ENCODE data around the gene ARSH. TPM values are rescaled to one million over a fixed set of nuclear protein-coding genes. Genes with fewer than 3 reads are reported as not detected.
A peak's percentile ranks its signal among the peaks of the same experiment; 100 is the strongest.

ARSH gene
- total and polyA plus RNA-seq, 9 of the 15 experiments (the other 6 are each of a cell fraction or from before 2014, with no cell fraction given) = not detected

- Histone ChIP-seq H3K36me3 (ENCODE audit: control insufficient read depth, insufficient read depth, low read length) (no peaks in the 10 kb centered on the region), H3K4me1 (replicated peaks in 1 of 2; ENCODE audit: control insufficient read depth in 2 of 2, insufficient read depth in 2 of 2, low read length in 2 of 2) (no peaks in the 10 kb centered on the region), H3K9ac (ENCODE audit: insufficient read depth in 1 of 2, low read depth in 2 of 2, low read length in 2 of 2) (no peak overlapping the region), H3K79me2 (ENCODE audit: control insufficient read depth, insufficient read depth, low read length) (no peaks in the 10 kb centered on the region), H3K27me3 (ENCODE audit: control insufficient read depth in 2 of 2, insufficient read depth in 2 of 2, low read length in 2 of 2) (peaks cover 0 to 10% of the 10 kb centered on the region in 2 experiments; a peak in 1 of 5 replicates), H2AFZ (ENCODE audit: low read depth, low read length) (no peak overlapping the region), H3K4me3 (no peak overlapping the region), H4K20me1 (replicated peaks; ENCODE audit: control insufficient read depth, insufficient read depth, low read length) (no peaks in the 10 kb centered on the region), H3K9me1 (ENCODE audit: control insufficient read depth, insufficient read depth, low read length) (no peaks in the 10 kb centered on the region), H3K9me3 (replicated peaks; ENCODE audit: control insufficient read depth, insufficient read depth, low read depth, low read length) (peaks cover 3% of the 10 kb centered on the region), H3K27ac (ENCODE audit: extremely low read depth, low read depth, low read length) (no peak overlapping the region), H3K4me2 (ENCODE audit: insufficient read depth, low read length) (no peak overlapping the region)
- no TSS peak for BruUV-seq (replicated peaks)
- DNase-seq (ENCODE audit: extremely low read depth in 1 of 4, low spot score in 3 of 4) (no peak), FAIRE-seq (no peak), ATAC-seq (no peak)
- in situ Hi-C loops (cut with MboI) = no loop called here
- ChIA-PET POLR2A (no interaction called here), CTCF (ENCODE audit: low intra/inter-chr PET ratio) (no interaction called here)
- TF ChIP-seq TCF3 (CRISPR knock-in tag; IDR thresholded peaks at IDR 0.05) = no peak
- TF ChIP-seq CBX3 (IDR thresholded peaks at IDR 0.05; ENCODE audit: borderline replicate concordance in 1 of 2, low read length in 2 of 2) = 0 out of 3 replicates have a peak, but pooled peaks of 1 of the 2 experiments have one; percentile 14
- no peak for TF ChIP-seq CREB3 (tag; conservative IDR thresholded peaks at IDR 0.05; ENCODE audit: low read depth)
- peak; percentile 89 for TF ChIP-seq ZFP1 (CRISPR knock-in tag; IDR thresholded peaks at IDR 0.05)
- 0% methylated on average over 2 of the region's 2 CpGs for WGBS (ENCODE audit: insufficient coverage, low coverage, missing lambda C conversion rate)
- intact Hi-C loops (cut with micrococcal nuclease) = no loop called here
Observed at GRCh38 chrX:3010532-3010931, 4.2 kb downstream of the ARSH start.

- no peak for ATAC-seq
- Histone ChIP-seq H3K9ac (ENCODE audit: insufficient read depth in 1 of 2, low read depth in 2 of 2, low read length in 2 of 2) (no peak overlapping the region), H3K4me3 (no peak overlapping the region), H3K36me3 (ENCODE audit: control insufficient read depth, insufficient read depth, low read length) (no peaks in the 10 kb centered on the region), H3K27me3 (ENCODE audit: control insufficient read depth in 2 of 2, insufficient read depth in 2 of 2, low read length in 2 of 2) (peaks cover 0 to 14% of the 10 kb centered on the region in 2 experiments; a peak in 2 of 5 replicates), H4K20me1 (replicated peaks; ENCODE audit: control insufficient read depth, insufficient read depth, low read length) (no peaks in the 10 kb centered on the region), H3K4me2 (ENCODE audit: insufficient read depth, low read length) (no peak overlapping the region), H2AFZ (ENCODE audit: low read depth, low read length) (no peak overlapping the region), H3K9me3 (replicated peaks; ENCODE audit: control insufficient read depth, insufficient read depth, low read depth, low read length) (no peaks in the 10 kb centered on the region), H3K4me1 (replicated peaks in 1 of 2; ENCODE audit: control insufficient read depth in 2 of 2, insufficient read depth in 2 of 2, low read length in 2 of 2) (no peaks in the 10 kb centered on the region; a peak in 1 of 5 replicates), H3K9me1 (ENCODE audit: control insufficient read depth, insufficient read depth, low read length) (no peaks in the 10 kb centered on the region), H3K27ac (ENCODE audit: extremely low read depth, low read depth, low read length) (no peak overlapping the region), H3K79me2 (ENCODE audit: control insufficient read depth, insufficient read depth, low read length) (no peaks in the 10 kb centered on the region)
- intact Hi-C loops (cut with micrococcal nuclease) = no loop called here
- CTCF ChIA-PET (ENCODE audit: low intra/inter-chr PET ratio) = no interaction called here
- DNase-seq (ENCODE audit: extremely low read depth in 1 of 4, low spot score in 3 of 4) = no peak
- TF ChIP-seq RBM25 (IDR thresholded peaks at IDR 0.05; ENCODE audit: low read depth, low read length, severe bottlenecking) (peak; percentile 96), ZNF140 (CRISPR knock-in tag; IDR thresholded peaks at IDR 0.05) (no peak)
- no peak for FAIRE-seq
- no TSS peak for BruUV-seq (replicated peaks)
- POLR2A ChIA-PET = interaction anchor here (0.6 kb wide), 1 partner anchor 505 kb away, joined by 3 read pairs; no protein-coding TSS in a partner anchor
- in situ Hi-C loops (cut with MboI) = no loop called here
Observed at GRCh38 chrX:3017492-3017891, 11.1 kb downstream of the ARSH start.

Measured in K562 (cell line).